Lower leg skin (tissue), 4 donors: Measurements from ENCODE around the gene TMCO5A. TPM values are rescaled to one million over a fixed set of nuclear protein-coding genes. Genes with fewer than 3 reads are reported as not detected.

Source experiments
- DNase-seq, 2 donors: peaks; one replicate each; pipeline ENCODE4 v3.0.0-alpha.2; 2019; ENCODE audit warnings: low spot score in 2 of 2
- H3K4me3 ChIP-seq: fragments of 200-600 bp; sonication (generic); 2 replicates; pipeline ENCODE4 v1.5.1; 2017; ENCODE audit warnings: mild to moderate bottlenecking, low read depth; ENCODE audit not compliant: poor library complexity, severe bottlenecking
- POLR2A ChIP-seq, 2 donors: fragments of 450-650 bp; IDR thresholded peaks; one replicate each; pipeline ENCODE4 v1.6.1; 2016 to 2017; ENCODE audit warnings: antibody characterized with exemption in 2 of 2, mild to moderate bottlenecking in 1 of 2, moderate library complexity in 1 of 2
- WGBS, 2 donors: methylation state at CpG; one replicate each; pipeline ENCODE4 v1.1.5; 2018; 5-methylcytosine and 5-hydroxymethylcytosine counted together
- intact Hi-C: fragments of 100-400 bp; cut with DNase I; formaldehyde crosslinking; loops from one replicate; pipeline ENCODE4 v1.15.0; 2023; ENCODE audit warnings: low total_unique reads
- total RNA-seq, 4 donors: library from RNA; depleted of rRNA; stranded (reverse); fragments of >200 nt; gene quantifications; one replicate each; pipeline ENCODE4 v1.1.0, GENCODE V29; 2016
- TF ChIP-seq, protein P1 (sequence below), 3 donors: fragments of 450-650 bp; IDR thresholded peaks; one replicate each; pipeline ENCODE4 v1.5.1; 2016; ENCODE audit warnings: antibody characterized with exemption in 3 of 3, mild to moderate bottlenecking in 3 of 3, moderate library complexity in 2 of 3

The TMCO5A gene
- total RNA-seq, 4 donors from 2014 or later: not detected

DNA sequence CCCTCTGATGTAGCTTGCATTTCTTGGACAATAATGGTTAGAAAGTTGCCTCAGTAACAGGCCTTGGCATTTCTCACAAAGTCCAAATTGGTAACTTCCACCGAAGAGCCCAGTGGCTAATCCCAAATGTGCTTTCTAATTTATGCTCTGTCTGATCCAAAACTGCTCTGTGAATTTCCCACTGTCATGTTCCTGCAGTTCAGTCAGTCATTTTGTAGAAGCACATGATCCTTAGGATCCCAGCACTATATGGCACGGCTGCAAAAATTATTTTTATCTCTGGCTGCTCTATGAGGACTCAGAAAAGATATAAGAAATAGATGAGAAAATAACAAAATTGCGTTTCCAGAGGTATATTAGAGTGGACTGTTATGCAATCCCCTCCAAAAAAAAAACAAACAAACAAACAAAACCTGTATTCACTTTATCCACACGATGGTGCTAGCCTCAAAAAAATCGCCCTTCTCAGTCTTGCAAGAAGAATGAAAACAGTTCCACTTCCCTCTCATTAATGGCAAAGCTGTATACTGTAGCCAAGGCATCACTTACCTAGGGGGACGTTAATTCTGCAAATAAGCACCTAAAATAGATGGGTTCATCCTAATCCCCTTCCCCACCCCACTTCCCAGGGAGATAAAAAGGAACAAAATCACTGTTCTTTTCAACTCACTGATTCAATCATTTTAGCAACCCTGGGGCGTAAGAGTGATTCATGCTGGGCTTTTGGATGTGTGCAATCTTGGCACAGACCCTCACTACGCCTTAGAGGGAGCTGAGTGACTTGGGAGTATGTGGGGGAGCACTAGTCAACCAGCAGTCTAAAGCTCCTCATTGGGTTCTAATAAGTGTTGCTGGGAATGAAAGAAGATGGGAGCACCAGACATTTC lies 61.3 kb downstream of the TMCO5A start:
- intact Hi-C loops: loop anchor here (5.0 kb wide), 1 partner anchor 397 kb away; no protein-coding TSS in a partner anchor
- DNase-seq: no peak
- 4 to 6% methylated on average over 8 of the region's 8 CpGs for WGBS, 2 donors
- TF ChIP-seq POLR2A (IDR thresholded peaks at IDR 0.05): no peak
- TF ChIP-seq, protein P1, sequence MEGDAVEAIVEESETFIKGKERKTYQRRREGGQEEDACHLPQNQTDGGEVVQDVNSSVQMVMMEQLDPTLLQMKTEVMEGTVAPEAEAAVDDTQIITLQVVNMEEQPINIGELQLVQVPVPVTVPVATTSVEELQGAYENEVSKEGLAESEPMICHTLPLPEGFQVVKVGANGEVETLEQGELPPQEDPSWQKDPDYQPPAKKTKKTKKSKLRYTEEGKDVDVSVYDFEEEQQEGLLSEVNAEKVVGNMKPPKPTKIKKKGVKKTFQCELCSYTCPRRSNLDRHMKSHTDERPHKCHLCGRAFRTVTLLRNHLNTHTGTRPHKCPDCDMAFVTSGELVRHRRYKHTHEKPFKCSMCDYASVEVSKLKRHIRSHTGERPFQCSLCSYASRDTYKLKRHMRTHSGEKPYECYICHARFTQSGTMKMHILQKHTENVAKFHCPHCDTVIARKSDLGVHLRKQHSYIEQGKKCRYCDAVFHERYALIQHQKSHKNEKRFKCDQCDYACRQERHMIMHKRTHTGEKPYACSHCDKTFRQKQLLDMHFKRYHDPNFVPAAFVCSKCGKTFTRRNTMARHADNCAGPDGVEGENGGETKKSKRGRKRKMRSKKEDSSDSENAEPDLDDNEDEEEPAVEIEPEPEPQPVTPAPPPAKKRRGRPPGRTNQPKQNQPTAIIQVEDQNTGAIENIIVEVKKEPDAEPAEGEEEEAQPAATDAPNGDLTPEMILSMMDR (IDR thresholded peaks at IDR 0.05): no peak
- no peak overlapping the region for H3K4me3 ChIP-seq
